GM12878 (cell line): ENCODE measurements around the gene PANX2. TPM values are rescaled to one million over a fixed set of nuclear protein-coding genes. Genes with fewer than 3 reads are reported as not detected.

Experiments
- ATAC-seq: fragments of 200-7000 bp; cut with Tn5 transposase; 3 replicates; pipeline ENCODE4 v1.9.1; 2020; ENCODE audit warnings: mild to moderate bottlenecking, moderate library complexity
- BruUV-seq: library from RNA; stranded (reverse); fragments of 400-500 nt; replicated peaks from 2 replicates; lab custom pipeline; 2021; lab: Mats Ljungman, UMichigan
- CTCF ChIA-PET: fragments of 300-600 bp; sonication (Branson Sonifier 250); formaldehyde crosslinking; extraction: SDS; loops from one replicate; lab custom pipeline; 2021; ENCODE audit warnings: inconsistent platforms; lab: Yijun Ruan, JAX
- POLR2A ChIA-PET: fragments of 350-600 bp; formaldehyde crosslinking; extraction: SDS; loops from one replicate; lab custom pipeline; 2021; ENCODE audit warnings: inconsistent platforms; lab: Charles Lee
- RAD21 ChIA-PET: fragments of 300-600 bp; sonication (Branson Sonifier 250); formaldehyde crosslinking; loops from one replicate; lab custom pipeline; 2023; ENCODE audit warnings: antibody characterized with exemption; ENCODE audit not compliant: unreplicated experiment; lab: Charles Lee
- SMC1A ChIA-PET: fragments of 300-600 bp; sonication (Branson Sonifier 250); formaldehyde crosslinking; loops from one replicate; lab custom pipeline; 2023; ENCODE audit not compliant: unreplicated experiment, uncharacterized antibody; lab: Charles Lee
- DNase-seq: peaks from one replicate; pipeline ENCODE4 v3.0.0-alpha.2; 2011; ENCODE audit warnings: low read depth, low spot score
- FAIRE-seq: peaks from 3 replicates; lab custom pipeline; 2011; peaks lifted over from hg19 to GRCh38; lab: Jason Lieb, UNC
- H2AFZ ChIP-seq: 2 replicates; pipeline ENCODE4 v1.6.0; 2011; ENCODE audit warnings: low read depth, low read length, control low read depth; ENCODE audit not compliant: control insufficient read depth
- H3K27ac ChIP-seq: 2 replicates; pipeline ENCODE4 v1.5.1; 2011; ENCODE audit warnings: control low read depth; ENCODE audit not compliant: control insufficient read depth, insufficient read depth
- H3K27me3 ChIP-seq, 2 experiments: replicated peaks in 1 of 2; 2 replicates each; pipeline versions ENCODE4 v1.6.0 to v1.6.1; 2011; ENCODE audit warnings: low read length in 1 of 2; ENCODE audit not compliant: control insufficient read depth in 2 of 2, insufficient read depth in 2 of 2
- H3K36me3 ChIP-seq, 2 experiments: 2 replicates each; pipeline ENCODE4 v1.5.1; 2011; ENCODE audit warnings: low read length in 1 of 2; ENCODE audit not compliant: control insufficient read depth in 2 of 2, insufficient read depth in 2 of 2
- H3K4me1 ChIP-seq: 2 replicates; pipeline ENCODE4 v1.6.1; 2011; ENCODE audit warnings: mild to moderate bottlenecking, low read length, moderate library complexity, mixed read lengths; ENCODE audit not compliant: control insufficient read depth, insufficient read depth
- H3K4me2 ChIP-seq: 2 replicates; pipeline ENCODE4 v1.6.0; 2011; ENCODE audit warnings: control low read depth; ENCODE audit not compliant: control insufficient read depth, insufficient read depth
- H3K4me3 ChIP-seq: fragments of 200-600 bp; sonication (generic); 2 replicates; pipeline ENCODE4 v1.5.1; 2016
- H3K79me2 ChIP-seq: 2 replicates; pipeline ENCODE4 v1.6.0; 2011; ENCODE audit warnings: low read length; ENCODE audit not compliant: control insufficient read depth, insufficient read depth
- H3K9ac ChIP-seq: 2 replicates; pipeline ENCODE4 v1.8.0; 2011; ENCODE audit warnings: low read length, control low read depth, mixed read lengths; ENCODE audit not compliant: control insufficient read depth, insufficient read depth
- H3K9me3 ChIP-seq: replicated peaks from 3 replicates; pipeline ENCODE4 v1.5.1; 2011; ENCODE audit warnings: mild to moderate bottlenecking, low read length; ENCODE audit not compliant: control insufficient read depth, insufficient read depth
- H4K20me1 ChIP-seq: 2 replicates; pipeline ENCODE4 v1.6.0; 2011; ENCODE audit not compliant: control insufficient read depth, insufficient read depth
- E4F1 ChIP-seq: fragments of 450-650 bp; IDR thresholded peaks from 2 replicates; pipeline ENCODE4 v1.6.1; 2018; ENCODE audit warnings: borderline replicate concordance, mild to moderate bottlenecking; ENCODE audit not compliant: partially characterized antibody
- POLR2A ChIP-seq: IDR thresholded peaks from 2 replicates; pipeline ENCODE4 v1.6.1; 2011; ENCODE audit warnings: low read depth, mild to moderate bottlenecking, low read length
- TCF12 ChIP-seq: IDR thresholded peaks from 2 replicates; pipeline ENCODE4 v1.6.1; 2011; ENCODE audit warnings: low read depth, mild to moderate bottlenecking, low read length
- WGBS: methylation state at CpG from one replicate; pipeline ENCODE4 v1.1.6; 2016; ENCODE audit warnings: low lambda C conversion rate; ENCODE audit not compliant: insufficient replicate concordance, insufficient coverage; ENCODE audit errors: missing lambda C conversion rate; 5-methylcytosine and 5-hydroxymethylcytosine counted together
- in situ Hi-C: fragments of 300-500 bp; cut with MboI; formaldehyde crosslinking; loops from 9 replicates; pipeline ENCODE4 v1.14.3; 2018; ENCODE audit warnings: mixed read lengths
- intact Hi-C: fragments of 100-400 bp; cut with micrococcal nuclease; formaldehyde crosslinking; loops from one replicate; pipeline ENCODE4 v1.14.2; 2022; ENCODE audit not compliant: unreplicated experiment
- polyA plus RNA-seq, 11 experiments: library from polyadenylated mRNA; depleted of rRNA in 4 of 11; unstranded in 6 of 11; stranded (reverse) in 5 of 11; fragments of >200 nt; fragmentation: Nextera tagmentation in 4 of 11; fragmentation: Illumina TruSeq in 1 of 11; extraction: Ambion mirVana in 4 of 11; extraction: Trizol in 1 of 11; gene quantifications; 1 replicate in 1 of 11; 2 replicates in 10 of 11; pipeline versions ENCODE4 v1.2.1 to v1.2.3, GENCODE V29; 2011 to 2016; ENCODE audit warnings: inconsistent platforms in 2 of 11, missing spikeins in 2 of 11, low read depth in 1 of 11
- total RNA-seq, 4 experiments: library from RNA; depleted of rRNA in 3 of 4; stranded (reverse); fragments of >200 nt in 3 of 4; fragmentation: Illumina TruSeq in 1 of 4; extraction: Trizol in 1 of 4; gene quantifications; 2 replicates each; pipeline versions ENCODE4 v1.2.1 to v1.2.3, GENCODE V29; 2013 to 2021

PANX2 gene
- total and polyA plus RNA-seq, 10 of the 15 experiments (the other 5 are each of a cell fraction or from before 2014, with no cell fraction given), result 0.04 to 0.44 (median 0.17) TPM; not detected in 5

- no peak for FAIRE-seq
Measured at GRCh38 chr22:50205781-50206569, 35.4 kb downstream of the PANX2 start.

More at GRCh38 chr22:50205781-50206569, 35.4 kb downstream of the PANX2 start:
- Histone ChIP-seq H3K4me2 (no peak overlapping the region), H3K27me3 (no peaks in the 10 kb centered on the region), H3K27ac (no peak overlapping the region), H3K79me2 (peaks cover 15% of the 10 kb centered on the region), H4K20me1 (no peaks in the 10 kb centered on the region; the same call in 1 of the 2 replicates), H3K9ac (no peak overlapping the region), H3K4me1 (peaks cover 3% of the 10 kb centered on the region; the same call in 1 of the 2 replicates), H2AFZ (no peak overlapping the region), H3K9me3 (no peaks in the 10 kb centered on the region), H3K4me3 (no peak overlapping the region), H3K36me3 (peaks cover 3 to 9% of the 10 kb centered on the region in 2 experiments)
- in situ Hi-C loops, result loop anchor here (5.0 kb wide), 1 partner anchor 274 kb away; no protein-coding TSS in a partner anchor
- intact Hi-C loops, result no loop called here
- 97% methylated on average over 45 of the region's 45 CpGs for WGBS
- ATAC-seq, result no peak
- CTCF ChIA-PET, result interaction anchor here (0.7 to 1.4 kb wide), 3 partner anchors 18 to 76 kb away, joined by 3 to 5 read pairs (median 5); no protein-coding TSS in a partner anchor
- BruUV-seq, result no TSS peak
- TF ChIP-seq POLR2A, result peak; percentile 58
- TF ChIP-seq TCF12, result no peak
- TF ChIP-seq E4F1, result no peak
- DNase-seq, result no peak
- RAD21 ChIA-PET, result interaction anchor here (1.9 kb wide), 1 partner anchor 57 kb away, joined by 4 read pairs; no protein-coding TSS in a partner anchor
- POLR2A ChIA-PET, result no interaction called here
- SMC1A ChIA-PET, result no interaction called here
